Right lobe of liver (tissue), 6 donors: ENCODE data around the gene RASGRP1. TPM values are rescaled to one million over a fixed set of nuclear protein-coding genes. Genes with fewer than 3 reads are reported as not detected.

ENCODE experiments used
- ATAC-seq, 4 donors: fragments of 200-7000 bp; cut with Tn5 transposase; one replicate each; pipeline ENCODE4 v1.9.1; 2020; ENCODE audit warnings: mild to moderate bottlenecking in 4 of 4, moderate library complexity in 4 of 4
- DNase-seq, 3 donors: peaks; one replicate each; pipeline ENCODE4 v3.0.0-alpha.2; 2020
- H3K27ac ChIP-seq, 3 donors: fragments of 200-600 bp; one replicate each; pipeline ENCODE4 v1.8.0; 2022
- H3K27me3 ChIP-seq, 2 donors: fragments of 200-600 bp; one replicate each; pipeline ENCODE4 v1.8.0; 2022
- H3K36me3 ChIP-seq, 4 donors: fragments of 200-600 bp; sonication (generic) in 1 of 4; one replicate each; pipeline versions ENCODE4 v1.5.1 to v1.8.0; 2017 to 2022; ENCODE audit warnings: control low read depth in 1 of 4
- H3K4me1 ChIP-seq, 4 donors: fragments of 200-600 bp; sonication (generic) in 1 of 4; one replicate each; pipeline versions ENCODE4 v1.5.1 to v1.8.0; 2017 to 2022; ENCODE audit warnings: control low read depth in 1 of 4
- H3K4me3 ChIP-seq, 3 donors: fragments of 200-600 bp; one replicate each; pipeline ENCODE4 v1.8.0; 2022
- H3K9me3 ChIP-seq, 4 donors: fragments of 200-600 bp; sonication (generic) in 1 of 4; one replicate each; pipeline versions ENCODE4 v1.5.1 to v1.8.0; 2017 to 2022; ENCODE audit warnings: control low read depth in 1 of 4
- POLR2A ChIP-seq: fragments of 450-650 bp; IDR thresholded peaks from one replicate; pipeline ENCODE4 v1.6.1; 2017; ENCODE audit warnings: antibody characterized with exemption, mild to moderate bottlenecking
- WGBS: methylation state at CpG from one replicate; pipeline ENCODE4 v1.1.6; 2018; ENCODE audit warnings: low coverage, low lambda C conversion rate; ENCODE audit not compliant: insufficient coverage; ENCODE audit errors: missing lambda C conversion rate; 5-methylcytosine and 5-hydroxymethylcytosine counted together
- intact Hi-C, 2 donors: fragments of 100-400 bp; cut with DNase I; formaldehyde crosslinking; loops; one replicate each; pipeline versions ENCODE4 v1.11.2 to v1.14.1; 2022
- total RNA-seq, 6 experiments: library from RNA; depleted of rRNA in 2 of 6; stranded (reverse); fragments of >200 nt in 2 of 6; fragmentation: NEBNext Ultra II Directional in 3 of 6; extraction: Animal tissue kit (Norgen Biotek cat#: 25700) in 3 of 6; gene quantifications; one replicate each; pipeline versions ENCODE4 v1.1.0 to v1.2.4, GENCODE V29; 2016 to 2023
- TF ChIP-seq, protein P1 (sequence below), 4 donors: fragments of 200-600 bp in 3 of 4; fragments of 450-650 bp in 1 of 4; IDR thresholded peaks; one replicate each; pipeline versions ENCODE4 v1.5.1 to v1.8.0; 2016 to 2022; ENCODE audit warnings: antibody characterized with exemption in 4 of 4, mild to moderate bottlenecking in 2 of 4
- donor health status: DM: no; HTN: yes; CAD: no.
- donor health status: DM: no; HTN: no; CAD: no.
- donor health status: DM: no; HTN: no; CAD: no.
- donor health status: DM: no; HTN: yes; CAD: no.
- donor health status: DM: no; HTN: yes; CAD: no.

Gene RASGRP1
- total RNA-seq, 6 experiments from 2014 or later = 0.11 to 0.64 (median 0.32) TPM

- ATAC-seq (no peak), DNase-seq (no peak)
- Histone ChIP-seq H3K4me3 (no peak overlapping the region), H3K9me3 (no peaks in the 10 kb centered on the region), H3K27ac (no peak overlapping the region), H3K4me1 (no peaks in the 10 kb centered on the region), H3K27me3 (no peaks in the 10 kb centered on the region), H3K36me3 (no peaks in the 10 kb centered on the region)
- 50% methylated on average over 1 of the region's 3 CpGs for WGBS
- intact Hi-C loops = no loop called here
- TF ChIP-seq, protein P1, sequence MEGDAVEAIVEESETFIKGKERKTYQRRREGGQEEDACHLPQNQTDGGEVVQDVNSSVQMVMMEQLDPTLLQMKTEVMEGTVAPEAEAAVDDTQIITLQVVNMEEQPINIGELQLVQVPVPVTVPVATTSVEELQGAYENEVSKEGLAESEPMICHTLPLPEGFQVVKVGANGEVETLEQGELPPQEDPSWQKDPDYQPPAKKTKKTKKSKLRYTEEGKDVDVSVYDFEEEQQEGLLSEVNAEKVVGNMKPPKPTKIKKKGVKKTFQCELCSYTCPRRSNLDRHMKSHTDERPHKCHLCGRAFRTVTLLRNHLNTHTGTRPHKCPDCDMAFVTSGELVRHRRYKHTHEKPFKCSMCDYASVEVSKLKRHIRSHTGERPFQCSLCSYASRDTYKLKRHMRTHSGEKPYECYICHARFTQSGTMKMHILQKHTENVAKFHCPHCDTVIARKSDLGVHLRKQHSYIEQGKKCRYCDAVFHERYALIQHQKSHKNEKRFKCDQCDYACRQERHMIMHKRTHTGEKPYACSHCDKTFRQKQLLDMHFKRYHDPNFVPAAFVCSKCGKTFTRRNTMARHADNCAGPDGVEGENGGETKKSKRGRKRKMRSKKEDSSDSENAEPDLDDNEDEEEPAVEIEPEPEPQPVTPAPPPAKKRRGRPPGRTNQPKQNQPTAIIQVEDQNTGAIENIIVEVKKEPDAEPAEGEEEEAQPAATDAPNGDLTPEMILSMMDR (IDR thresholded peaks at IDR 0.05) = no peak
- TF ChIP-seq POLR2A = no peak
Measured at GRCh38 chr15:38534691-38535090, 29.9 kb downstream of the RASGRP1 start.

- H3K4me3 ChIP-seq = no peak overlapping the region
- DNase-seq (no peak), ATAC-seq (no peak)
- no peaks in the 10 kb centered on the region for H3K9me3 ChIP-seq
- TF ChIP-seq, protein P1 (IDR thresholded peaks at IDR 0.05) = no peak
- no peak for TF ChIP-seq POLR2A
- intact Hi-C loops = no loop called here
- no peaks in the 10 kb centered on the region for H3K36me3 ChIP-seq
- no peaks in the 10 kb centered on the region for H3K4me1 ChIP-seq
- no peaks in the 10 kb centered on the region for H3K27me3 ChIP-seq
- no peak overlapping the region for H3K27ac ChIP-seq
Measured at GRCh38 chr15:38533926-38534325, 30.7 kb downstream of the RASGRP1 start.

- Histone ChIP-seq H3K27ac (no peak overlapping the region), H3K4me1 (no peaks in the 10 kb centered on the region), H3K4me3 (no peak overlapping the region), H3K36me3 (no peaks in the 10 kb centered on the region), H3K9me3 (no peaks in the 10 kb centered on the region), H3K27me3 (no peaks in the 10 kb centered on the region)
- WGBS = 52% methylated on average over 5 of the region's 6 CpGs
- ATAC-seq (no peak), DNase-seq (no peak)
- TF ChIP-seq, protein P1 (IDR thresholded peaks at IDR 0.05) = no peak
- TF ChIP-seq POLR2A = no peak
- intact Hi-C loops = no loop called here
Measured at GRCh38 chr15:38533416-38533915, 31.1 kb downstream of the RASGRP1 start.

GRCh38 chr15:38532728-38533127 is 31.9 kb downstream of the RASGRP1 start:
- Histone ChIP-seq H3K4me1 (no peaks in the 10 kb centered on the region), H3K9me3 (no peaks in the 10 kb centered on the region), H3K27ac (no peak overlapping the region), H3K36me3 (no peaks in the 10 kb centered on the region), H3K4me3 (no peak overlapping the region), H3K27me3 (no peaks in the 10 kb centered on the region)
- DNase-seq (no peak), ATAC-seq (no peak)
- WGBS = 48% methylated on average over 3 of the region's 3 CpGs
- intact Hi-C loops = no loop called here
- TF ChIP-seq POLR2A = no peak
- TF ChIP-seq, protein P1 (IDR thresholded peaks at IDR 0.05) = no peak

- no peaks in the 10 kb centered on the region for H3K4me1 ChIP-seq
- intact Hi-C loops = no loop called here
- no peaks in the 10 kb centered on the region for H3K27me3 ChIP-seq
- ATAC-seq (no peak), DNase-seq (no peak)
- H3K36me3 ChIP-seq = no peaks in the 10 kb centered on the region
- WGBS = 56% methylated on average over 4 of the region's 4 CpGs
- TF ChIP-seq, protein P1 (IDR thresholded peaks at IDR 0.05) = no peak
- TF ChIP-seq POLR2A = no peak
- no peaks in the 10 kb centered on the region for H3K9me3 ChIP-seq
- H3K27ac ChIP-seq = no peak overlapping the region
- no peak overlapping the region for H3K4me3 ChIP-seq
Measured at GRCh38 chr15:38531509-38531908, 33.1 kb downstream of the RASGRP1 start.
